GM20431 (cell line): ENCODE results near the gene IGFALS.

Source experiments
- in situ Hi-C: fragments of 300-500 bp; cut with MseI, MboI; formaldehyde crosslinking; loops from one replicate; pipeline ENCODE4 v1.15.0; 2020; ENCODE audit warnings: low sequenced_read_pairs; ENCODE audit not compliant: unreplicated experiment

IGFALS gene

GRCh38 chr16:1791256-1791942 is 2.1 kb downstream of the IGFALS start:
- in situ Hi-C loops, result no loop called here

- in situ Hi-C loops, result no loop called here
Measured at GRCh38 chr16:1790611-1791255, 2.8 kb downstream of the IGFALS start.

- in situ Hi-C loops, result no loop called here
Measured at GRCh38 chr16:1790261-1790610, 3.3 kb downstream of the IGFALS start.

GRCh38 chr16:1789643-1790045 is 3.9 kb downstream of the IGFALS start:
- in situ Hi-C loops, result no loop called here

- in situ Hi-C loops, result no loop called here
Measured at GRCh38 chr16:1788708-1789100, 4.8 kb downstream of the IGFALS start.

GRCh38 chr16:1788095-1788707 is 5.3 kb downstream of the IGFALS start:
- in situ Hi-C loops, result no loop called here

GRCh38 chr16:1787322-1788094 is 6.0 kb downstream of the IGFALS start:
- in situ Hi-C loops, result no loop called here

- in situ Hi-C loops, result no loop called here
Measured at GRCh38 chr16:1787056-1787321, 6.5 kb downstream of the IGFALS start.

- in situ Hi-C loops, result no loop called here
Measured at GRCh38 chr16:1786242-1787055, 7.1 kb downstream of the IGFALS start.

GRCh38 chr16:1785846-1786170 is 7.7 kb downstream of the IGFALS start:
- in situ Hi-C loops, result no loop called here

- in situ Hi-C loops, result no loop called here
Measured at GRCh38 chr16:1784977-1785845, 8.3 kb downstream of the IGFALS start.

- in situ Hi-C loops, result no loop called here
Measured at GRCh38 chr16:1782408-1783264, 10.9 kb downstream of the IGFALS start, which contains the start of the genes NUBP2 and SPSB3. NUBP2 (plus strand) TSS chr16:1782960; CDS start chr16:1783021, 61 bp downstream. SPSB3 (minus strand) TSS chr16:1782571; CDS start chr16:1781483, 1,088 bp downstream.

- in situ Hi-C loops, result no loop called here
Measured at GRCh38 chr16:1781758-1782407, 11.6 kb downstream of the IGFALS start.

- in situ Hi-C loops, result no loop called here
Measured at GRCh38 chr16:1781254-1781653, 12.3 kb downstream of the IGFALS start.

- in situ Hi-C loops, result no loop called here
Measured at GRCh38 chr16:1780677-1781072, 12.8 kb downstream of the IGFALS start.

- in situ Hi-C loops, result no loop called here
Measured at GRCh38 chr16:1779741-1780676, 13.5 kb downstream of the IGFALS start.

GRCh38 chr16:1779234-1779701 is 14.2 kb downstream of the IGFALS start:
- in situ Hi-C loops, result no loop called here
